Measurements from ENCODE around the gene ELK4. TPM values are rescaled to one million over a fixed set of nuclear protein-coding genes. Genes with fewer than 3 reads are reported as not detected.

The ELK4 gene
- total RNA-seq, 1 experiment from 2014 or later = 39.0 TPM

DNA sequence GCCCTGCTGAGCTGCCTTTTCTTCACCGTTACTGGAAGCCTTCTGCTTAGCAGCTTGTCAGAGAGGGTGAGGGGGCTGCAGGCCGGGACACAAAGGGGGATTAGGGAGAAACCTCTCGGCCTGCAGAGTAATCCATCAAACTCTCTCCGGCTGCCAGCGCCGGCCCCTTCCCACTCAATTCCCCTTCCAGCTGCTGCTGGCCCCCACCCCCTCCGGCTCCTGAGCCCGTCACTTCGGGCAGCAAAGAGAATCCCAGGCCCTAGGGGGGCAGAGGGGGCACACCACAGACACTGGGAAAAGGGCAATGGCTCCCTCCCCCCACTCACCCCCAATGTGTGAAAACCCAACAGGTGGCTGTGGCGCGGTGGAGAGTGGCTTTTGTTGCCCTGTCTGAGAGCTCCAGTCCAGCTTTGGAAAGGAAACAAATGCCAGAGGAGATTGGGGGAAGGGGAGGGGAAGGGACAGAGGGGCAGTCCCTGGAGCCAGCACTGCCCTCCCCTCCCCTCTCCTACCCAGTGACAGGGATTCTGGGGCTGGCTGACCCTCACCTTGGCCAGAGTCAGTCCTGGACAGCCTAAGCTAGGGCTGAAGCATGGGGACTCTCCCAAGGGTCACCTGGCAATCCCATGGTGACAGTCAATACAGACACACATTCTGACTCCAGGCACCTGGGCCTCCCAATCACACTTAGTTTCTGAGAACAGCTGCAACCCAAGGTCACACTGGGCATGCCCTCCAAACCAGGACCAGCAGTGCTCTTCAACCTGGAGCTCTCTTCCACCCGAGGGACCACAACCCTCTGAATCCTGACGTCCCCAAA, 39.0 kb upstream of the ELK4 start (continued):
- TF ChIP-seq, protein P1, sequence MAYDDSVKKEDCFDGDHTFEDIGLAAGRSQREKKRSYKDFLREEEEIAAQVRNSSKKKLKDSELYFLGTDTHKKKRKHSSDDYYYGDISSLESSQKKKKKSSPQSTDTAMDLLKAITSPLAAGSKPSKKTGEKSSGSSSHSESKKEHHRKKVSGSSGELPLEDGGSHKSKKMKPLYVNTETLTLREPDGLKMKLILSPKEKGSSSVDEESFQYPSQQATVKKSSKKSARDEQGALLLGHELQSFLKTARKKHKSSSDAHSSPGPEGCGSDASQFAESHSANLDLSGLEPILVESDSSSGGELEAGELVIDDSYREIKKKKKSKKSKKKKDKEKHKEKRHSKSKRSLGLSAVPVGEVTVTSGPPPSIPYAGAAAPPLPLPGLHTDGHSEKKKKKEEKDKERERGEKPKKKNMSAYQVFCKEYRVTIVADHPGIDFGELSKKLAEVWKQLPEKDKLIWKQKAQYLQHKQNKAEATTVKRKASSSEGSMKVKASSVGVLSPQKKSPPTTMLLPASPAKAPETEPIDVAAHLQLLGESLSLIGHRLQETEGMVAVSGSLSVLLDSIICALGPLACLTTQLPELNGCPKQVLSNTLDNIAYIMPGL (CRISPR knock-in tag; IDR thresholded peaks at IDR 0.05) = 0 out of 2 replicates have a peak, but pooled peaks have one; percentile 3
- TF ChIP-seq, protein P2, sequence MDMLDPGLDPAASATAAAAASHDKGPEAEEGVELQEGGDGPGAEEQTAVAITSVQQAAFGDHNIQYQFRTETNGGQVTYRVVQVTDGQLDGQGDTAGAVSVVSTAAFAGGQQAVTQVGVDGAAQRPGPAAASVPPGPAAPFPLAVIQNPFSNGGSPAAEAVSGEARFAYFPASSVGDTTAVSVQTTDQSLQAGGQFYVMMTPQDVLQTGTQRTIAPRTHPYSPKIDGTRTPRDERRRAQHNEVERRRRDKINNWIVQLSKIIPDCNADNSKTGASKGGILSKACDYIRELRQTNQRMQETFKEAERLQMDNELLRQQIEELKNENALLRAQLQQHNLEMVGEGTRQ (CRISPR knock-in tag; IDR thresholded peaks at IDR 0.05) = 0 out of 2 replicates have a peak, but pooled peaks have one; percentile 5
- TF ChIP-seq, protein P3, sequence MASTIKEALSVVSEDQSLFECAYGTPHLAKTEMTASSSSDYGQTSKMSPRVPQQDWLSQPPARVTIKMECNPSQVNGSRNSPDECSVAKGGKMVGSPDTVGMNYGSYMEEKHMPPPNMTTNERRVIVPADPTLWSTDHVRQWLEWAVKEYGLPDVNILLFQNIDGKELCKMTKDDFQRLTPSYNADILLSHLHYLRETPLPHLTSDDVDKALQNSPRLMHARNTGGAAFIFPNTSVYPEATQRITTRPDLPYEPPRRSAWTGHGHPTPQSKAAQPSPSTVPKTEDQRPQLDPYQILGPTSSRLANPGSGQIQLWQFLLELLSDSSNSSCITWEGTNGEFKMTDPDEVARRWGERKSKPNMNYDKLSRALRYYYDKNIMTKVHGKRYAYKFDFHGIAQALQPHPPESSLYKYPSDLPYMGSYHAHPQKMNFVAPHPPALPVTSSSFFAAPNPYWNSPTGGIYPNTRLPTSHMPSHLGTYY (CRISPR knock-in tag; IDR thresholded peaks at IDR 0.05) = no peak
- peak; percentile 51 for TF ChIP-seq SP1 (CRISPR knock-in tag; conservative IDR thresholded peaks at IDR 0.05)

DNA sequence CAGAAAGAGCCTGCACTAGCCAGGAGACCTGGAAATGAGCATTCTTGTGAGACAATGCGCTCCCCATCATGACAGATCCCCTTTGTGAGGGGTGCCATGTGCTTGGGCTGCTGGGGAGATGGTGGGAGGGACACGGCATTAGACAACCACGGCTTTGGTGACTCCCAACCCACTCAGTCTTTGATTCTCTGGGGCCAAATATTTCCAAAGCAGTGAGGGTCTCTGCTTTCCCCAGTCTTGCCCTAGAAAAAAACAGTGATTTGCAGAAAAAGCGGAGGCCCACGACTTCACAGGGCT, 38.3 kb upstream of the ELK4 start:
- Mint-ChIP-seq H3K9me3 (no peaks in the 10 kb centered on the region), H3K4me3 (0 out of 2 replicates have a peak overlapping the region, but pooled peaks have one; percentile 10), H3K27ac (no peak overlapping the region), H3K4me1 (peaks cover 68% of the 10 kb centered on the region), H3K36me3 (no peaks in the 10 kb centered on the region), H3K27me3 (ENCODE audit: low read depth) (no peaks in the 10 kb centered on the region)
- no peak for DNase-seq (ENCODE audit: low spot score)
- POLR2A ChIA-PET = interaction anchor here (0.7 to 2.0 kb wide), 3 partner anchors 11 to 12 kb away, joined by 4 to 9 read pairs (median 4); no protein-coding TSS in a partner anchor
- ATAC-seq = no peak
- CTCF ChIA-PET = interaction anchor here (0.7 to 19.1 kb wide), 7 partner anchors 10 to 307 kb away, joined by 3 to 468 read pairs (median 7); partner anchors contain the start of gene SLC45A3
- no peak for TF ChIP-seq SP1 (CRISPR knock-in tag; conservative IDR thresholded peaks at IDR 0.05)
- TF ChIP-seq, protein P4, sequence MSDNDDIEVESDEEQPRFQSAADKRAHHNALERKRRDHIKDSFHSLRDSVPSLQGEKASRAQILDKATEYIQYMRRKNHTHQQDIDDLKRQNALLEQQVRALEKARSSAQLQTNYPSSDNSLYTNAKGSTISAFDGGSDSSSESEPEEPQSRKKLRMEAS (CRISPR knock-in tag; IDR thresholded peaks at IDR 0.05) = no peak
- TF ChIP-seq ZBTB21 (CRISPR knock-in tag; IDR thresholded peaks at IDR 0.05; ENCODE audit: borderline replicate concordance) = no peak
- TF ChIP-seq, protein P5, sequence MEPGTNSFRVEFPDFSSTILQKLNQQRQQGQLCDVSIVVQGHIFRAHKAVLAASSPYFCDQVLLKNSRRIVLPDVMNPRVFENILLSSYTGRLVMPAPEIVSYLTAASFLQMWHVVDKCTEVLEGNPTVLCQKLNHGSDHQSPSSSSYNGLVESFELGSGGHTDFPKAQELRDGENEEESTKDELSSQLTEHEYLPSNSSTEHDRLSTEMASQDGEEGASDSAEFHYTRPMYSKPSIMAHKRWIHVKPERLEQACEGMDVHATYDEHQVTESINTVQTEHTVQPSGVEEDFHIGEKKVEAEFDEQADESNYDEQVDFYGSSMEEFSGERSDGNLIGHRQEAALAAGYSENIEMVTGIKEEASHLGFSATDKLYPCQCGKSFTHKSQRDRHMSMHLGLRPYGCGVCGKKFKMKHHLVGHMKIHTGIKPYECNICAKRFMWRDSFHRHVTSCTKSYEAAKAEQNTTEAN (CRISPR knock-in tag; IDR thresholded peaks at IDR 0.05) = no peak
- no peak for TF ChIP-seq JUN (CRISPR knock-in tag; IDR thresholded peaks at IDR 0.05)
- TF ChIP-seq, protein P6, sequence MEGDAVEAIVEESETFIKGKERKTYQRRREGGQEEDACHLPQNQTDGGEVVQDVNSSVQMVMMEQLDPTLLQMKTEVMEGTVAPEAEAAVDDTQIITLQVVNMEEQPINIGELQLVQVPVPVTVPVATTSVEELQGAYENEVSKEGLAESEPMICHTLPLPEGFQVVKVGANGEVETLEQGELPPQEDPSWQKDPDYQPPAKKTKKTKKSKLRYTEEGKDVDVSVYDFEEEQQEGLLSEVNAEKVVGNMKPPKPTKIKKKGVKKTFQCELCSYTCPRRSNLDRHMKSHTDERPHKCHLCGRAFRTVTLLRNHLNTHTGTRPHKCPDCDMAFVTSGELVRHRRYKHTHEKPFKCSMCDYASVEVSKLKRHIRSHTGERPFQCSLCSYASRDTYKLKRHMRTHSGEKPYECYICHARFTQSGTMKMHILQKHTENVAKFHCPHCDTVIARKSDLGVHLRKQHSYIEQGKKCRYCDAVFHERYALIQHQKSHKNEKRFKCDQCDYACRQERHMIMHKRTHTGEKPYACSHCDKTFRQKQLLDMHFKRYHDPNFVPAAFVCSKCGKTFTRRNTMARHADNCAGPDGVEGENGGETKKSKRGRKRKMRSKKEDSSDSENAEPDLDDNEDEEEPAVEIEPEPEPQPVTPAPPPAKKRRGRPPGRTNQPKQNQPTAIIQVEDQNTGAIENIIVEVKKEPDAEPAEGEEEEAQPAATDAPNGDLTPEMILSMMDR (IDR thresholded peaks at IDR 0.05) = no peak
- TF ChIP-seq CBFB (CRISPR knock-in tag; IDR thresholded peaks at IDR 0.05; ENCODE audit: low read depth) = no peak
- no peak for TF ChIP-seq ZNF396 (CRISPR knock-in tag; IDR thresholded peaks at IDR 0.05; ENCODE audit: borderline replicate concordance)
- TF ChIP-seq ZNF263 (CRISPR knock-in tag; IDR thresholded peaks at IDR 0.05; ENCODE audit: low read depth) = no peak
- TF ChIP-seq ZNF219 (CRISPR knock-in tag; IDR thresholded peaks at IDR 0.05; ENCODE audit: borderline replicate concordance) = no peak
- TF ChIP-seq, protein P7, sequence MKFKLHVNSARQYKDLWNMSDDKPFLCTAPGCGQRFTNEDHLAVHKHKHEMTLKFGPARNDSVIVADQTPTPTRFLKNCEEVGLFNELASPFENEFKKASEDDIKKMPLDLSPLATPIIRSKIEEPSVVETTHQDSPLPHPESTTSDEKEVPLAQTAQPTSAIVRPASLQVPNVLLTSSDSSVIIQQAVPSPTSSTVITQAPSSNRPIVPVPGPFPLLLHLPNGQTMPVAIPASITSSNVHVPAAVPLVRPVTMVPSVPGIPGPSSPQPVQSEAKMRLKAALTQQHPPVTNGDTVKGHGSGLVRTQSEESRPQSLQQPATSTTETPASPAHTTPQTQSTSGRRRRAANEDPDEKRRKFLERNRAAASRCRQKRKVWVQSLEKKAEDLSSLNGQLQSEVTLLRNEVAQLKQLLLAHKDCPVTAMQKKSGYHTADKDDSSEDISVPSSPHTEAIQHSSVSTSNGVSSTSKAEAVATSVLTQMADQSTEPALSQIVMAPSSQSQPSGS (CRISPR knock-in tag; IDR thresholded peaks at IDR 0.05; ENCODE audit: borderline replicate concordance, low read depth) = no peak
- no peak for TF ChIP-seq SMAD3 (CRISPR knock-in tag; IDR thresholded peaks at IDR 0.05; ENCODE audit: borderline replicate concordance)
- no peak for TF ChIP-seq KAT7 (CRISPR knock-in tag; IDR thresholded peaks at IDR 0.05; ENCODE audit: borderline replicate concordance)
- no peak for TF ChIP-seq NR3C1 (CRISPR knock-in tag; conservative IDR thresholded peaks at IDR 0.05; ENCODE audit: low read depth)
- TF ChIP-seq, protein P8, sequence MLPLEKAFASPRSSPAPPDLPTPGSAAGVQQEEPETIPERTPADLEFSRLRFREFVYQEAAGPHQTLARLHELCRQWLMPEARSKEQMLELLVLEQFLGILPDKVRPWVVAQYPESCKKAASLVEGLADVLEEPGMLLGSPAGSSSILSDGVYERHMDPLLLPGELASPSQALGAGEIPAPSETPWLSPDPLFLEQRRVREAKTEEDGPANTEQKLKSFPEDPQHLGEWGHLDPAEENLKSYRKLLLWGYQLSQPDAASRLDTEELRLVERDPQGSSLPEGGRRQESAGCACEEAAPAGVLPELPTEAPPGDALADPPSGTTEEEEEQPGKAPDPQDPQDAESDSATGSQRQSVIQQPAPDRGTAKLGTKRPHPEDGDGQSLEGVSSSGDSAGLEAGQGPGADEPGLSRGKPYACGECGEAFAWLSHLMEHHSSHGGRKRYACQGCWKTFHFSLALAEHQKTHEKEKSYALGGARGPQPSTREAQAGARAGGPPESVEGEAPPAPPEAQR (CRISPR knock-in tag; IDR thresholded peaks at IDR 0.05) = no peak
- TF ChIP-seq, protein P9, sequence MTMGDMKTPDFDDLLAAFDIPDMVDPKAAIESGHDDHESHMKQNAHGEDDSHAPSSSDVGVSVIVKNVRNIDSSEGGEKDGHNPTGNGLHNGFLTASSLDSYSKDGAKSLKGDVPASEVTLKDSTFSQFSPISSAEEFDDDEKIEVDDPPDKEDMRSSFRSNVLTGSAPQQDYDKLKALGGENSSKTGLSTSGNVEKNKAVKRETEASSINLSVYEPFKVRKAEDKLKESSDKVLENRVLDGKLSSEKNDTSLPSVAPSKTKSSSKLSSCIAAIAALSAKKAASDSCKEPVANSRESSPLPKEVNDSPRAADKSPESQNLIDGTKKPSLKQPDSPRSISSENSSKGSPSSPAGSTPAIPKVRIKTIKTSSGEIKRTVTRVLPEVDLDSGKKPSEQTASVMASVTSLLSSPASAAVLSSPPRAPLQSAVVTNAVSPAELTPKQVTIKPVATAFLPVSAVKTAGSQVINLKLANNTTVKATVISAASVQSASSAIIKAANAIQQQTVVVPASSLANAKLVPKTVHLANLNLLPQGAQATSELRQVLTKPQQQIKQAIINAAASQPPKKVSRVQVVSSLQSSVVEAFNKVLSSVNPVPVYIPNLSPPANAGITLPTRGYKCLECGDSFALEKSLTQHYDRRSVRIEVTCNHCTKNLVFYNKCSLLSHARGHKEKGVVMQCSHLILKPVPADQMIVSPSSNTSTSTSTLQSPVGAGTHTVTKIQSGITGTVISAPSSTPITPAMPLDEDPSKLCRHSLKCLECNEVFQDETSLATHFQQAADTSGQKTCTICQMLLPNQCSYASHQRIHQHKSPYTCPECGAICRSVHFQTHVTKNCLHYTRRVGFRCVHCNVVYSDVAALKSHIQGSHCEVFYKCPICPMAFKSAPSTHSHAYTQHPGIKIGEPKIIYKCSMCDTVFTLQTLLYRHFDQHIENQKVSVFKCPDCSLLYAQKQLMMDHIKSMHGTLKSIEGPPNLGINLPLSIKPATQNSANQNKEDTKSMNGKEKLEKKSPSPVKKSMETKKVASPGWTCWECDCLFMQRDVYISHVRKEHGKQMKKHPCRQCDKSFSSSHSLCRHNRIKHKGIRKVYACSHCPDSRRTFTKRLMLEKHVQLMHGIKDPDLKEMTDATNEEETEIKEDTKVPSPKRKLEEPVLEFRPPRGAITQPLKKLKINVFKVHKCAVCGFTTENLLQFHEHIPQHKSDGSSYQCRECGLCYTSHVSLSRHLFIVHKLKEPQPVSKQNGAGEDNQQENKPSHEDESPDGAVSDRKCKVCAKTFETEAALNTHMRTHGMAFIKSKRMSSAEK (CRISPR knock-in tag; IDR thresholded peaks at IDR 0.05; ENCODE audit: borderline replicate concordance) = no peak

Measured in WTC11 (cell line).